GM23338 (cell line): ENCODE measurements around the gene FANCL. TPM values are rescaled to one million over a fixed set of nuclear protein-coding genes. Genes with fewer than 3 reads are reported as not detected.
A peak's percentile ranks its signal among the peaks of the same experiment; 100 is the strongest.

Experiments used
- ATAC-seq: fragments of 200-7000 bp; cut with Tn5 transposase; 3 replicates; pipeline ENCODE4 v1.9.1; 2020
- DNase-seq: peaks from one replicate; pipeline ENCODE4 v3.0.0-alpha.2; 2015; ENCODE audit warnings: low spot score
- H2AFZ ChIP-seq: fragments of 200-600 bp; sonication (generic); 2 replicates; pipeline ENCODE4 v1.8.0; 2016; ENCODE audit warnings: antibody characterized with exemption, mild to moderate bottlenecking, moderate library complexity
- H3F3A ChIP-seq: fragments of 200-600 bp; sonication (generic); replicated peaks from 2 replicates; pipeline ENCODE4 v1.8.0; 2017; ENCODE audit warnings: antibody characterized with exemption, mixed run types, low read depth
- H3K27ac ChIP-seq: fragments of 200-600 bp; sonication (generic); 2 replicates; pipeline ENCODE4 v1.6.1; 2016; ENCODE audit warnings: low read depth
- H3K27me3 ChIP-seq: fragments of 200-600 bp; sonication (generic); 2 replicates; pipeline ENCODE4 v1.8.0; 2016; ENCODE audit warnings: mild to moderate bottlenecking, mixed run types, moderate library complexity; ENCODE audit not compliant: insufficient read depth
- H3K36me3 ChIP-seq: fragments of 200-600 bp; sonication (generic); 2 replicates; pipeline ENCODE4 v1.8.0; 2016; ENCODE audit warnings: mild to moderate bottlenecking; ENCODE audit not compliant: insufficient read depth
- H3K4me1 ChIP-seq: fragments of 200-600 bp; sonication (generic); 2 replicates; pipeline ENCODE4 v1.8.0; 2016; ENCODE audit warnings: mild to moderate bottlenecking, moderate library complexity; ENCODE audit not compliant: insufficient read depth
- H3K4me2 ChIP-seq: fragments of 200-600 bp; sonication (generic); 2 replicates; pipeline ENCODE4 v1.7.1; 2017; ENCODE audit warnings: mixed run types
- H3K4me3 ChIP-seq: fragments of 200-600 bp; sonication (generic); 2 replicates; pipeline ENCODE4 v1.6.1; 2016; ENCODE audit warnings: mixed run types
- H3K79me2 ChIP-seq: fragments of 200-600 bp; sonication (generic); replicated peaks from 2 replicates; pipeline ENCODE4 v1.8.0; 2017; ENCODE audit warnings: mild to moderate bottlenecking; ENCODE audit not compliant: insufficient read depth
- H3K9me2 ChIP-seq: fragments of 200-600 bp; sonication (generic); 2 replicates; pipeline ENCODE4 v1.8.0; 2017; ENCODE audit not compliant: insufficient read depth
- H4K20me1 ChIP-seq: fragments of 200-600 bp; sonication (generic); replicated peaks from 2 replicates; pipeline ENCODE4 v1.8.0; 2017; ENCODE audit warnings: mild to moderate bottlenecking; ENCODE audit not compliant: insufficient read depth
- H3K27ac Mint-ChIP-seq: 2 replicates; pipeline ENCODE4 v1.8.0; 2020; ENCODE audit warnings: inconsistent platforms, mild to moderate bottlenecking, moderate library complexity, mixed read lengths
- H3K27me3 Mint-ChIP-seq: 3 replicates; pipeline ENCODE4 v1.8.0; 2022; ENCODE audit warnings: low read depth, mild to moderate bottlenecking, moderate library complexity, mixed read lengths, inconsistent platforms; ENCODE audit not compliant: insufficient read depth, poor library complexity
- H3K36me3 Mint-ChIP-seq: 3 replicates; pipeline ENCODE4 v1.8.0; 2021; ENCODE audit warnings: low read depth, mild to moderate bottlenecking, inconsistent platforms, moderate library complexity, mixed read lengths
- H3K4me1 Mint-ChIP-seq: 3 replicates; pipeline ENCODE4 v1.8.0; 2020; ENCODE audit warnings: mild to moderate bottlenecking, inconsistent platforms, mixed read lengths
- H3K4me3 Mint-ChIP-seq: 3 replicates; pipeline ENCODE4 v1.8.0; 2021; ENCODE audit warnings: moderate library complexity, mild to moderate bottlenecking, inconsistent platforms, mixed read lengths
- H3K9me3 Mint-ChIP-seq: 3 replicates; pipeline ENCODE4 v1.8.0; 2020; ENCODE audit warnings: moderate library complexity, mild to moderate bottlenecking, inconsistent platforms, mixed read lengths
- CREB1 ChIP-seq: fragments of 250-450 bp; sonication (Bioruptor Pico); IDR thresholded peaks from 2 replicates; pipeline ENCODE4 v1.5.0; 2020; ENCODE audit warnings: low read depth, mild to moderate bottlenecking, moderate library complexity
- EZH2 ChIP-seq: fragments of 200-600 bp; sonication (generic); IDR thresholded peaks from one replicate; pipeline ENCODE4 v1.8.0; 2017; ENCODE audit warnings: antibody characterized with exemption, mild to moderate bottlenecking, low read depth; ENCODE audit not compliant: unreplicated experiment
- EZH2phosphoT487 ChIP-seq: fragments of 200-600 bp; sonication (generic); IDR thresholded peaks from one replicate; pipeline ENCODE4 v1.8.1; 2018; ENCODE audit warnings: antibody characterized with exemption; ENCODE audit not compliant: unreplicated experiment
- JUNB ChIP-seq: IDR thresholded peaks from one replicate; pipeline ENCODE4 v1.6.1; 2016; ENCODE audit warnings: antibody characterized with exemption; ENCODE audit not compliant: unreplicated experiment
- NANOG ChIP-seq: IDR thresholded peaks from 2 replicates; pipeline ENCODE4 v1.6.1; 2016; ENCODE audit warnings: antibody characterized with exemption, borderline replicate concordance
- POLR2AphosphoS5 ChIP-seq: IDR thresholded peaks from 2 replicates; pipeline ENCODE4 v1.6.1; 2016; ENCODE audit warnings: antibody characterized with exemption, low read depth
- STAT1 ChIP-seq: IDR thresholded peaks from one replicate; pipeline ENCODE4 v1.6.1; 2016; ENCODE audit warnings: antibody characterized with exemption; ENCODE audit not compliant: unreplicated experiment
- ZNF114 ChIP-seq: fragments of 250-450 bp; sonication (Bioruptor Pico); IDR thresholded peaks from 2 replicates; pipeline ENCODE4 v1.5.0; 2020; ENCODE audit warnings: mild to moderate bottlenecking, moderate library complexity
- ZNF331 ChIP-seq: fragments of 250-450 bp; sonication (Bioruptor Pico); IDR thresholded peaks from 2 replicates; pipeline ENCODE4 v1.5.0; 2020; ENCODE audit warnings: low read depth, mild to moderate bottlenecking, moderate library complexity
- polyA plus RNA-seq: library from polyadenylated mRNA; unstranded; fragments of >200 nt; fragmentation: Nextera tagmentation; extraction: Ambion mirVana; gene quantifications from 2 replicates; pipeline ENCODE4 v1.2.1, GENCODE V29; 2016
- total RNA-seq: library from RNA; depleted of rRNA; stranded (reverse); fragments of >200 nt; shearing (Covaris generic); gene quantifications from 2 replicates; pipeline ENCODE4 v1.2.3, GENCODE V29; 2014
- TF ChIP-seq, protein P1 (sequence below): IDR thresholded peaks from one replicate; pipeline ENCODE4 v1.6.1; 2018; ENCODE audit warnings: antibody characterized with exemption; ENCODE audit not compliant: unreplicated experiment
- TF ChIP-seq, protein P2 (sequence below): IDR thresholded peaks from 2 replicates; pipeline ENCODE4 v1.6.1; 2016; ENCODE audit warnings: antibody characterized with exemption
- TF ChIP-seq, protein P3 (sequence below): fragments of 250-450 bp; sonication (Bioruptor Pico); IDR thresholded peaks from 2 replicates; pipeline ENCODE4 v1.5.0; 2020; ENCODE audit warnings: mild to moderate bottlenecking, moderate library complexity
- TF ChIP-seq, protein P4 (sequence below), 2 experiments: fragments of 200-600 bp in 1 of 2; sonication (generic) in 1 of 2; conservative IDR thresholded peaks; 2 replicates each; pipeline versions ENCODE4 v1.5.1 to v1.6.1; 2016 to 2017; ENCODE audit warnings: antibody characterized with exemption in 2 of 2, low read depth in 2 of 2, mild to moderate bottlenecking in 2 of 2, moderate library complexity in 1 of 2

Gene FANCL
- total and polyA plus RNA-seq, 2 experiments from 2014 or later = 90.4 to 97.8 TPM

DNA sequence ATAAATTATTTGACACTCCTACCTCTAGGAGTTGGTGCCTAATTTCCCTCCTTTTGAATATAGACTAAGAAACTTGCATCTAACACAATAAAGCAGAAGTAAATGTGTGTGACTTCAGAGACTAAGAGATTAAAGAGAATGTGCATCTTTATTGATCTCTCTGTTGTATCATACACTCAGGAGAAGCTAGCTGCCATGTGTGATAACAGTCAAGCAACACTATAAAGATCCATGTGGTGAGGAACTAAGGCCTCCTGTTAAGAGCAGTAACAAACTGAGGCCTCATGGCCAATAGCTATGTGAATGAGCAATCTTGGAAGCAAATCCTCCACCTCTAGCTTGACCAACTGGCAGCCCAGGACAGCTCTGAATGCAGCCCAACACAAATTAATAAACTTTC, 3.4 kb downstream of the FANCL start:
- H3K4me1 ChIP-seq = peaks cover 85% of the 10 kb centered on the region
- H3K9me3 Mint-ChIP-seq = no peaks in the 10 kb centered on the region
- DNase-seq (peak; percentile 32), ATAC-seq (peak; percentile 30)
- peak overlapping the region; percentile 85 for H3K27ac Mint-ChIP-seq
- H3K79me2 ChIP-seq = peaks cover 80% of the 10 kb centered on the region
- H3K4me3 Mint-ChIP-seq = peak overlapping the region; percentile 78
- H3K9me2 ChIP-seq = no peaks in the 10 kb centered on the region
- H3K4me3 ChIP-seq = peak overlapping the region; percentile 81
- H3K27me3 ChIP-seq = no peaks in the 10 kb centered on the region
- TF ChIP-seq ZNF331 (CRISPR knock-in tag) (no peak), EZH2phosphoT487 (no peak), POLR2AphosphoS5 (no peak), ZNF114 (CRISPR knock-in tag) (no peak), CREB1 (CRISPR knock-in tag) (no peak), EZH2 (no peak), NANOG (no peak), JUNB (no peak), STAT1 (no peak)
- TF ChIP-seq, protein P1, sequence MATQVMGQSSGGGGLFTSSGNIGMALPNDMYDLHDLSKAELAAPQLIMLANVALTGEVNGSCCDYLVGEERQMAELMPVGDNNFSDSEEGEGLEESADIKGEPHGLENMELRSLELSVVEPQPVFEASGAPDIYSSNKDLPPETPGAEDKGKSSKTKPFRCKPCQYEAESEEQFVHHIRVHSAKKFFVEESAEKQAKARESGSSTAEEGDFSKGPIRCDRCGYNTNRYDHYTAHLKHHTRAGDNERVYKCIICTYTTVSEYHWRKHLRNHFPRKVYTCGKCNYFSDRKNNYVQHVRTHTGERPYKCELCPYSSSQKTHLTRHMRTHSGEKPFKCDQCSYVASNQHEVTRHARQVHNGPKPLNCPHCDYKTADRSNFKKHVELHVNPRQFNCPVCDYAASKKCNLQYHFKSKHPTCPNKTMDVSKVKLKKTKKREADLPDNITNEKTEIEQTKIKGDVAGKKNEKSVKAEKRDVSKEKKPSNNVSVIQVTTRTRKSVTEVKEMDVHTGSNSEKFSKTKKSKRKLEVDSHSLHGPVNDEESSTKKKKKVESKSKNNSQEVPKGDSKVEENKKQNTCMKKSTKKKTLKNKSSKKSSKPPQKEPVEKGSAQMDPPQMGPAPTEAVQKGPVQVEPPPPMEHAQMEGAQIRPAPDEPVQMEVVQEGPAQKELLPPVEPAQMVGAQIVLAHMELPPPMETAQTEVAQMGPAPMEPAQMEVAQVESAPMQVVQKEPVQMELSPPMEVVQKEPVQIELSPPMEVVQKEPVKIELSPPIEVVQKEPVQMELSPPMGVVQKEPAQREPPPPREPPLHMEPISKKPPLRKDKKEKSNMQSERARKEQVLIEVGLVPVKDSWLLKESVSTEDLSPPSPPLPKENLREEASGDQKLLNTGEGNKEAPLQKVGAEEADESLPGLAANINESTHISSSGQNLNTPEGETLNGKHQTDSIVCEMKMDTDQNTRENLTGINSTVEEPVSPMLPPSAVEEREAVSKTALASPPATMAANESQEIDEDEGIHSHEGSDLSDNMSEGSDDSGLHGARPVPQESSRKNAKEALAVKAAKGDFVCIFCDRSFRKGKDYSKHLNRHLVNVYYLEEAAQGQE = no peak
- TF ChIP-seq, protein P2, sequence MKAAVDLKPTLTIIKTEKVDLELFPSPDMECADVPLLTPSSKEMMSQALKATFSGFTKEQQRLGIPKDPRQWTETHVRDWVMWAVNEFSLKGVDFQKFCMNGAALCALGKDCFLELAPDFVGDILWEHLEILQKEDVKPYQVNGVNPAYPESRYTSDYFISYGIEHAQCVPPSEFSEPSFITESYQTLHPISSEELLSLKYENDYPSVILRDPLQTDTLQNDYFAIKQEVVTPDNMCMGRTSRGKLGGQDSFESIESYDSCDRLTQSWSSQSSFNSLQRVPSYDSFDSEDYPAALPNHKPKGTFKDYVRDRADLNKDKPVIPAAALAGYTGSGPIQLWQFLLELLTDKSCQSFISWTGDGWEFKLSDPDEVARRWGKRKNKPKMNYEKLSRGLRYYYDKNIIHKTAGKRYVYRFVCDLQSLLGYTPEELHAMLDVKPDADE = no peak
- TF ChIP-seq, protein P3, sequence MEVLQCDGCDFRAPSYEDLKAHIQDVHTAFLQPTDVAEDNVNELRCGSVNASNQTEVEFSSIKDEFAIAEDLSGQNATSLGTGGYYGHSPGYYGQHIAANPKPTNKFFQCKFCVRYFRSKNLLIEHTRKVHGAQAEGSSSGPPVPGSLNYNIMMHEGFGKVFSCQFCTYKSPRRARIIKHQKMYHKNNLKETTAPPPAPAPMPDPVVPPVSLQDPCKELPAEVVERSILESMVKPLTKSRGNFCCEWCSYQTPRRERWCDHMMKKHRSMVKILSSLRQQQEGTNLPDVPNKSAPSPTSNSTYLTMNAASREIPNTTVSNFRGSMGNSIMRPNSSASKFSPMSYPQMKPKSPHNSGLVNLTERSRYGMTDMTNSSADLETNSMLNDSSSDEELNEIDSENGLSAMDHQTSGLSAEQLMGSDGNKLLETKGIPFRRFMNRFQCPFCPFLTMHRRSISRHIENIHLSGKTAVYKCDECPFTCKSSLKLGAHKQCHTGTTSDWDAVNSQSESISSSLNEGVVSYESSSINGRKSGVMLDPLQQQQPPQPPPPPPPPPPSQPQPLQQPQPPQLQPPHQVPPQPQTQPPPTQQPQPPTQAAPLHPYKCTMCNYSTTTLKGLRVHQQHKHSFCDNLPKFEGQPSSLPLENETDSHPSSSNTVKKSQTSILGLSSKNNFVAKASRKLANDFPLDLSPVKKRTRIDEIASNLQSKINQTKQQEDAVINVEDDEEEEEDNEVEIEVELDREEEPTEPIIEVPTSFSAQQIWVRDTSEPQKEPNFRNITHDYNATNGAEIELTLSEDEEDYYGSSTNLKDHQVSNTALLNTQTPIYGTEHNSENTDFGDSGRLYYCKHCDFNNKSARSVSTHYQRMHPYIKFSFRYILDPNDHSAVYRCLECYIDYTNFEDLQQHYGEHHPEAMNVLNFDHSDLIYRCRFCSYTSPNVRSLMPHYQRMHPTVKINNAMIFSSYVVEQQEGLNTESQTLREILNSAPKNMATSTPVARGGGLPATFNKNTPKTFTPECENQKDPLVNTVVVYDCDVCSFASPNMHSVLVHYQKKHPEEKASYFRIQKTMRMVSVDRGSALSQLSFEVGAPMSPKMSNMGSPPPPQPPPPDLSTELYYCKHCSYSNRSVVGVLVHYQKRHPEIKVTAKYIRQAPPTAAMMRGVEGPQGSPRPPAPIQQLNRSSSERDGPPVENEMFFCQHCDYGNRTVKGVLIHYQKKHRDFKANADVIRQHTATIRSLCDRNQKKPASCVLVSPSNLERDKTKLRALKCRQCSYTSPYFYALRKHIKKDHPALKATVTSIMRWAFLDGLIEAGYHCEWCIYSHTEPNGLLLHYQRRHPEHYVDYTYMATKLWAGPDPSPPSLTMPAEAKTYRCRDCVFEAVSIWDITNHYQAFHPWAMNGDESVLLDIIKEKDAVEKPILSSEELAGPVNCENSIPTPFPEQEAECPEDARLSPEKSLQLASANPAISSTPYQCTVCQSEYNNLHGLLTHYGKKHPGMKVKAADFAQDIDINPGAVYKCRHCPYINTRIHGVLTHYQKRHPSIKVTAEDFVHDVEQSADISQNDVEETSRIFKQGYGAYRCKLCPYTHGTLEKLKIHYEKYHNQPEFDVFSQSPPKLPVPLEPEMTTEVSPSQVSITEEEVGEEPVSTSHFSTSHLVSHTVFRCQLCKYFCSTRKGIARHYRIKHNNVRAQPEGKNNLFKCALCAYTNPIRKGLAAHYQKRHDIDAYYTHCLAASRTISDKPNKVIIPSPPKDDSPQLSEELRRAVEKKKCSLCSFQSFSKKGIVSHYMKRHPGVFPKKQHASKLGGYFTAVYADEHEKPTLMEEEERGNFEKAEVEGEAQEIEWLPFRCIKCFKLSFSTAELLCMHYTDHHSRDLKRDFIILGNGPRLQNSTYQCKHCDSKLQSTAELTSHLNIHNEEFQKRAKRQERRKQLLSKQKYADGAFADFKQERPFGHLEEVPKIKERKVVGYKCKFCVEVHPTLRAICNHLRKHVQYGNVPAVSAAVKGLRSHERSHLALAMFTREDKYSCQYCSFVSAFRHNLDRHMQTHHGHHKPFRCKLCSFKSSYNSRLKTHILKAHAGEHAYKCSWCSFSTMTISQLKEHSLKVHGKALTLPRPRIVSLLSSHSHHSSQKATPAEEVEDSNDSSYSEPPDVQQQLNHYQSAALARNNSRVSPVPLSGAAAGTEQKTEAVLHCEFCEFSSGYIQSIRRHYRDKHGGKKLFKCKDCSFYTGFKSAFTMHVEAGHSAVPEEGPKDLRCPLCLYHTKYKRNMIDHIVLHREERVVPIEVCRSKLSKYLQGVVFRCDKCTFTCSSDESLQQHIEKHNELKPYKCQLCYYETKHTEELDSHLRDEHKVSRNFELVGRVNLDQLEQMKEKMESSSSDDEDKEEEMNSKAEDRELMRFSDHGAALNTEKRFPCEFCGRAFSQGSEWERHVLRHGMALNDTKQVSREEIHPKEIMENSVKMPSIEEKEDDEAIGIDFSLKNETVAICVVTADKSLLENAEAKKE (CRISPR knock-in tag) = no peak
- TF ChIP-seq, protein P4, sequence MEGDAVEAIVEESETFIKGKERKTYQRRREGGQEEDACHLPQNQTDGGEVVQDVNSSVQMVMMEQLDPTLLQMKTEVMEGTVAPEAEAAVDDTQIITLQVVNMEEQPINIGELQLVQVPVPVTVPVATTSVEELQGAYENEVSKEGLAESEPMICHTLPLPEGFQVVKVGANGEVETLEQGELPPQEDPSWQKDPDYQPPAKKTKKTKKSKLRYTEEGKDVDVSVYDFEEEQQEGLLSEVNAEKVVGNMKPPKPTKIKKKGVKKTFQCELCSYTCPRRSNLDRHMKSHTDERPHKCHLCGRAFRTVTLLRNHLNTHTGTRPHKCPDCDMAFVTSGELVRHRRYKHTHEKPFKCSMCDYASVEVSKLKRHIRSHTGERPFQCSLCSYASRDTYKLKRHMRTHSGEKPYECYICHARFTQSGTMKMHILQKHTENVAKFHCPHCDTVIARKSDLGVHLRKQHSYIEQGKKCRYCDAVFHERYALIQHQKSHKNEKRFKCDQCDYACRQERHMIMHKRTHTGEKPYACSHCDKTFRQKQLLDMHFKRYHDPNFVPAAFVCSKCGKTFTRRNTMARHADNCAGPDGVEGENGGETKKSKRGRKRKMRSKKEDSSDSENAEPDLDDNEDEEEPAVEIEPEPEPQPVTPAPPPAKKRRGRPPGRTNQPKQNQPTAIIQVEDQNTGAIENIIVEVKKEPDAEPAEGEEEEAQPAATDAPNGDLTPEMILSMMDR (conservative IDR thresholded peaks at IDR 0.05; ENCODE audit: low read depth in 2 of 2) = no peak
- no peak overlapping the region for H2AFZ ChIP-seq
- no peaks in the 10 kb centered on the region for H3K36me3 ChIP-seq
- no peaks in the 10 kb centered on the region for H3F3A ChIP-seq
- H3K36me3 Mint-ChIP-seq = no peaks in the 10 kb centered on the region
- peak overlapping the region; percentile 93 for H3K4me2 ChIP-seq
- peaks cover 3% of the 10 kb centered on the region for H3K27me3 Mint-ChIP-seq
- no peaks in the 10 kb centered on the region for H4K20me1 ChIP-seq
- H3K27ac ChIP-seq = no peak overlapping the region; the same call in 1 of the 2 replicates
- H3K4me1 Mint-ChIP-seq = peaks cover 70% of the 10 kb centered on the region
